Caco-2 (cell line): ENCODE measurements around the gene DDX25. TPM values are rescaled to one million over a fixed set of nuclear protein-coding genes. Genes with fewer than 3 reads are reported as not detected.

ENCODE experiments used
- BruUV-seq: library from RNA; stranded (reverse); fragments of 400-500 nt; replicated peaks from 2 replicates; lab custom pipeline; 2021; lab: Mats Ljungman, UMichigan
- CTCF ChIA-PET: fragments of 300-600 bp; sonication (Branson Sonifier 250); formaldehyde crosslinking; loops from one replicate; lab custom pipeline; 2022; ENCODE audit warnings: antibody characterized with exemption; lab: Charles Lee
- POLR2A ChIA-PET: fragments of 300-600 bp; sonication (Branson Sonifier 250); formaldehyde crosslinking; loops from one replicate; lab custom pipeline; 2022; ENCODE audit warnings: antibody characterized with exemption; lab: Charles Lee
- DNase-seq, 2 experiments: peaks; one replicate each; pipeline versions ENCODE4 v3.0.0 to v3.0.0-alpha.2; 2020 to 2022
- H3K27me3 ChIP-seq: replicated peaks from 2 replicates; pipeline ENCODE4 v1.6.0; 2011; ENCODE audit warnings: low read length; ENCODE audit not compliant: control insufficient read depth, insufficient read depth
- H3K36me3 ChIP-seq: 2 replicates; pipeline ENCODE4 v1.5.1; 2011; ENCODE audit warnings: low read length; ENCODE audit not compliant: control insufficient read depth, insufficient read depth
- H3K4me1 ChIP-seq: fragments of 250-450 bp; sonication (Bioruptor Pico); 2 replicates; pipeline ENCODE4 v1.5.1; 2020; ENCODE audit warnings: mild to moderate bottlenecking
- H3K4me3 ChIP-seq: 2 replicates; pipeline ENCODE4 v1.5.1; 2011; ENCODE audit warnings: low read depth, mild to moderate bottlenecking, control low read depth, low read length
- H3K9me3 ChIP-seq: fragments of 250-450 bp; sonication (Bioruptor Pico); 2 replicates; pipeline ENCODE4 v1.5.1; 2020; ENCODE audit warnings: mild to moderate bottlenecking, moderate library complexity
- H3K27ac Mint-ChIP-seq: one replicate; pipeline ENCODE4 v1.8.0; 2022; ENCODE audit warnings: mixed read lengths; ENCODE audit not compliant: unreplicated experiment
- H3K27me3 Mint-ChIP-seq: one replicate; pipeline ENCODE4 v1.8.0; 2022; ENCODE audit warnings: mixed read lengths; ENCODE audit not compliant: insufficient read depth, unreplicated experiment
- H3K36me3 Mint-ChIP-seq: one replicate; pipeline ENCODE4 v1.8.0; 2022; ENCODE audit warnings: mild to moderate bottlenecking, mixed read lengths; ENCODE audit not compliant: insufficient read depth, unreplicated experiment
- H3K4me1 Mint-ChIP-seq: one replicate; pipeline ENCODE4 v1.8.0; 2022; ENCODE audit warnings: low read depth, mixed read lengths; ENCODE audit not compliant: unreplicated experiment
- H3K4me3 Mint-ChIP-seq: one replicate; pipeline ENCODE4 v1.8.0; 2022; ENCODE audit warnings: mild to moderate bottlenecking, moderate library complexity, mixed read lengths; ENCODE audit not compliant: unreplicated experiment
- H3K9me3 Mint-ChIP-seq: one replicate; pipeline ENCODE4 v1.8.0; 2022; ENCODE audit warnings: mixed read lengths; ENCODE audit not compliant: unreplicated experiment
- intact Hi-C: fragments of 100-400 bp; cut with micrococcal nuclease; formaldehyde crosslinking; loops from one replicate; pipeline ENCODE4 v1.10.0; 2022; ENCODE audit not compliant: unreplicated experiment
- total RNA-seq: library from RNA; stranded (reverse); gene quantifications from 2 replicates; pipeline ENCODE4 v1.2.3, GENCODE V29; 2022
- TF ChIP-seq, protein P1 (sequence below), 2 experiments: fragments of 200-600 bp in 1 of 2; IDR thresholded peaks; 1 replicate in 1 of 2; 2 replicates in 1 of 2; pipeline versions ENCODE4 v1.5.1 to v1.8.0; 2011 to 2022; ENCODE audit warnings: antibody characterized with exemption in 1 of 2, control low read depth in 1 of 2, inconsistent platforms in 1 of 2, low read depth in 1 of 2, low read length in 1 of 2, mild to moderate bottlenecking in 1 of 2, moderate library complexity in 1 of 2; ENCODE audit not compliant: insufficient read depth in 1 of 2, severe bottlenecking in 1 of 2, unreplicated experiment in 1 of 2

Gene DDX25
- total RNA-seq, 1 experiment from 2014 or later, result not detected

DNA sequence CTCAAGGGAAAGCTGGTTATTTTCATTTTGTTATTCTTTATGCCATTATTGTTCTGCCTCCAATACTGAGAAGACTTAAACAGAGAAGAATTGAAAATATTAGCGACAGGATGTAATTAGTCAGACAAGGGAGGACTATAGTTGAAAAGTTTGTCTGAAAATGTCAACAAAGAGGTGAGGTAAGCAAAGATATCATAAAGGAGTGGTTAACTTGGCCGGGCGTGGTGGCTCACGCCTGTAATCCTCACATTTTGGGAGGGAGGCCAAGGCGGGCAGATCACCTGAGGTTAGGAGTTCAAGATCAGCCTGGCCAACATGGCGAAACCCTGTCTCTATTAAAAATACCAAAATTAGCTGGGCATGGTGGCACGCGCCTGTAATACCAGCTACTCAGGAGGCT lies 20.9 kb upstream of the DDX25 start:
- ChIA-PET POLR2A (no interaction called here), CTCF (no interaction called here)
- intact Hi-C loops, result no loop called here
- peaks cover 7% of the 10 kb centered on the region for H3K4me1 Mint-ChIP-seq
- DNase-seq, result no peak
- no peak overlapping the region for H3K4me3 Mint-ChIP-seq
- Histone ChIP-seq H3K4me1 (no peaks in the 10 kb centered on the region), H3K4me3 (no peak overlapping the region), H3K36me3 (no peaks in the 10 kb centered on the region), H3K9me3 (no peaks in the 10 kb centered on the region), H3K27me3 (no peaks in the 10 kb centered on the region)
- TF ChIP-seq, protein P1, sequence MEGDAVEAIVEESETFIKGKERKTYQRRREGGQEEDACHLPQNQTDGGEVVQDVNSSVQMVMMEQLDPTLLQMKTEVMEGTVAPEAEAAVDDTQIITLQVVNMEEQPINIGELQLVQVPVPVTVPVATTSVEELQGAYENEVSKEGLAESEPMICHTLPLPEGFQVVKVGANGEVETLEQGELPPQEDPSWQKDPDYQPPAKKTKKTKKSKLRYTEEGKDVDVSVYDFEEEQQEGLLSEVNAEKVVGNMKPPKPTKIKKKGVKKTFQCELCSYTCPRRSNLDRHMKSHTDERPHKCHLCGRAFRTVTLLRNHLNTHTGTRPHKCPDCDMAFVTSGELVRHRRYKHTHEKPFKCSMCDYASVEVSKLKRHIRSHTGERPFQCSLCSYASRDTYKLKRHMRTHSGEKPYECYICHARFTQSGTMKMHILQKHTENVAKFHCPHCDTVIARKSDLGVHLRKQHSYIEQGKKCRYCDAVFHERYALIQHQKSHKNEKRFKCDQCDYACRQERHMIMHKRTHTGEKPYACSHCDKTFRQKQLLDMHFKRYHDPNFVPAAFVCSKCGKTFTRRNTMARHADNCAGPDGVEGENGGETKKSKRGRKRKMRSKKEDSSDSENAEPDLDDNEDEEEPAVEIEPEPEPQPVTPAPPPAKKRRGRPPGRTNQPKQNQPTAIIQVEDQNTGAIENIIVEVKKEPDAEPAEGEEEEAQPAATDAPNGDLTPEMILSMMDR (IDR thresholded peaks at IDR 0.05; ENCODE audit: insufficient read depth in 1 of 2, low read depth in 1 of 2, low read length in 1 of 2, severe bottlenecking in 1 of 2, unreplicated experiment in 1 of 2), result no peak
- H3K9me3 Mint-ChIP-seq, result no peaks in the 10 kb centered on the region
- H3K36me3 Mint-ChIP-seq, result no peaks in the 10 kb centered on the region
- peaks cover 16% of the 10 kb centered on the region for H3K27me3 Mint-ChIP-seq
- no TSS peak for BruUV-seq
- no peak overlapping the region for H3K27ac Mint-ChIP-seq

DNA sequence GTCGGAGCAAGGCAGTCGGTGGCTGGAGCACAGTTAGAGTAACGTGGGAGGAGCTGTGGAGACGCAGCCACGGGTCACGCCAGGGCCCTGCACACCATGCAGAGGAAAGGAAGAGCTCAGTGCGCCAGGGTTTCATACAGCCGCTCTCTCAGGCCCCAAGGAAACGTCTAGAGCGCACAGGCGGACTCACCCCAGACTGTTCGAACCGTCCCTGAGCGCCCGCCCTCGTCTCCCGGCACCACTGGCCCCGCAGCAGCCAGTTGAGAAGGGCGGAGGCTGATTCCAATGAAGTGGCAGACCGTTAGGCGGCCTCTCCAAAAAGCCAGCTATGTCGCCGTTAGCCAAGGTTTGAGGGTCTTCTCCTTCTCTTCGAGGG lies 17.3 kb upstream of the DDX25 start:
- no TSS peak for BruUV-seq
- H3K27me3 ChIP-seq, result no peaks in the 10 kb centered on the region
- H3K4me1 ChIP-seq, result no peaks in the 10 kb centered on the region
- Mint-ChIP-seq H3K4me3 (peak overlapping the region; percentile 69), H3K27ac (no peak overlapping the region), H3K4me1 (peaks cover 7% of the 10 kb centered on the region), H3K27me3 (peaks cover 3% of the 10 kb centered on the region), H3K9me3 (no peaks in the 10 kb centered on the region), H3K36me3 (no peaks in the 10 kb centered on the region)
- no peak overlapping the region; the same call in 1 of the 2 replicates for H3K4me3 ChIP-seq
- DNase-seq, result no peak
- ChIA-PET CTCF (interaction anchor here (0.7 to 1.4 kb wide), 3 partner anchors 16 to 1027 kb away, joined by 3 to 6 read pairs (median 6); partner anchors contain the start of gene PUS3), POLR2A (interaction anchor here (1.4 kb wide), 1 partner anchor 16 kb away, joined by 6 read pairs; the partner anchor contains the start of gene PUS3)
- intact Hi-C loops, result no loop called here
- TF ChIP-seq, protein P1 (IDR thresholded peaks at IDR 0.05; ENCODE audit: insufficient read depth in 1 of 2, low read depth in 1 of 2, low read length in 1 of 2, severe bottlenecking in 1 of 2, unreplicated experiment in 1 of 2), result no peak
- no peaks in the 10 kb centered on the region for H3K9me3 ChIP-seq
- H3K36me3 ChIP-seq, result no peaks in the 10 kb centered on the region

GRCh38 chr11:125887373-125888324 lies 16.7 kb upstream of the DDX25 start, which contains the start of gene HYLS1:
HYLS1 (plus strand) TSS chr11:125887668; CDS start chr11:125899369, 11,701 bp downstream.
- CTCF ChIA-PET, result interaction anchor here (0.6 to 1.4 kb wide), 5 partner anchors 15 to 306 kb away, joined by 3 to 6 read pairs (median 3); partner anchors contain the start of gene PUS3
- Histone ChIP-seq H3K27me3 (no peaks in the 10 kb centered on the region), H3K4me1 (no peaks in the 10 kb centered on the region), H3K4me3 (peak within 1 kb of the TSS; percentile 52), H3K9me3 (no peaks in the 10 kb centered on the region), H3K36me3 (no peaks in the 10 kb centered on the region)
- intact Hi-C loops, result no loop called here
- Mint-ChIP-seq H3K36me3 (no peaks in the 10 kb centered on the region), H3K4me1 (peaks cover 12% of the 10 kb centered on the region), H3K27ac (no peak within 1 kb of the TSS), H3K9me3 (no peaks in the 10 kb centered on the region), H3K4me3 (peak within 1 kb of the TSS; percentile 69), H3K27me3 (no peaks in the 10 kb centered on the region)
- no TSS peak for BruUV-seq
- TF ChIP-seq, protein P1 (IDR thresholded peaks at IDR 0.05; ENCODE audit: insufficient read depth in 1 of 2, low read depth in 1 of 2, low read length in 1 of 2, severe bottlenecking in 1 of 2, unreplicated experiment in 1 of 2), result no peak
- DNase-seq, result peak; percentile 81 to 82
- POLR2A ChIA-PET, result interaction anchor here (0.5 to 1.4 kb wide), 4 partner anchors 15 to 934 kb away, joined by 3 to 6 read pairs (median 4); partner anchors contain the start of genes CCDC15, PUS3 and TMEM218
